ENCODE data around the gene ZGPAT. TPM values are rescaled to one million over a fixed set of nuclear protein-coding genes. Genes with fewer than 3 reads are reported as not detected.
"Not testable (repeated sequence)": the region's sequence is repeated elsewhere in the genome, so short reads cannot be mapped to it uniquely, and the experiment has no call there.

Gene ZGPAT, protein sequence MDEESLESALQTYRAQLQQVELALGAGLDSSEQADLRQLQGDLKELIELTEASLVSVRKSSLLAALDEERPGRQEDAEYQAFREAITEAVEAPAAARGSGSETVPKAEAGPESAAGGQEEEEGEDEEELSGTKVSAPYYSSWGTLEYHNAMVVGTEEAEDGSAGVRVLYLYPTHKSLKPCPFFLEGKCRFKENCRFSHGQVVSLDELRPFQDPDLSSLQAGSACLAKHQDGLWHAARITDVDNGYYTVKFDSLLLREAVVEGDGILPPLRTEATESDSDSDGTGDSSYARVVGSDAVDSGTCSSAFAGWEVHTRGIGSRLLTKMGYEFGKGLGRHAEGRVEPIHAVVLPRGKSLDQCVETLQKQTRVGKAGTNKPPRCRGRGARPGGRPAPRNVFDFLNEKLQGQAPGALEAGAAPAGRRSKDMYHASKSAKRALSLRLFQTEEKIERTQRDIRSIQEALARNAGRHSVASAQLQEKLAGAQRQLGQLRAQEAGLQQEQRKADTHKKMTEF
- polyA plus RNA-seq = 10 to 100 TPM; 13.2 to 33.0 (median 30.7) TPM

DNA sequence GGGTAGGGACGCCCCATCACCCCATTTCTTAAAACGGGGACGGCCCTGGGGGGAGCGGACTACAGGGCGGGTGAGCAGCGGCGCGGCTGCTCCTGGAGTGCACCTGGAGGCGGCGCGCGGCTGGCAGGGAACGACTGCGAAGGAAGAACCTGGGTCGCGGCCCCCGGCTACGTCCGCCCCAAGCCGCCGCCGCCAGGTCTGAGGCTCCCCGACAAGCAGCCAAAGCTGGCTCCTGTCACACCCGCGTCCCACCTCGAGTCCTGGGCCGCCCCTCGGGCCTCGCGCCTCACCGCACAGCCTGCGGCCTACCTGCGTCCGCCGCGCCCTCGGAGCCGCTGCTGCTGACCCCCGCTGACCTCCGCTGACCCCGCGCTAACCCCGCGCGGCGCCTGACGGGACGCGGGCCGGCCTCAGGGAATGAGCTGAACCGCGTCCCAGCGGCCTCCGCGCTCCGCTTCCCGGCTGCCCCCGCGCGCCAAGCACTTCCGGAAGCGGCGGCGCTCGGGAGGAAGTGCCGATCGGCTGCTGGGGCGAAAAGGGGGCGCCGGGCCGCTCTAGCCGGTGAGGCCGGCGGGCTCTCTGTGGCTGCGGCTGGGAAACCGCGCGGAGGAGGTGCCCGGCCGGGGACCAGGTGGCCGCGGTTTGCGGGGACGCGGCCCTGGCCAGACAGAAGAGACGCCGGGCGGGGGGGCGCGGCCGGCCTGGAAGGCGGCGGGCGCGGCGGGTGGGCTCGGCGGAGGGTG lies at the start of gene ZGPAT, which contains the start of gene ARFRP1:
Gene ZGPAT, plus strand, starts transcription at position 482 of the 743 bp plus-strand sequence. CDS start 542 bp downstream, outside the sequence.
Gene ARFRP1, minus strand, starts transcription at position 419 of the 743 bp plus-strand sequence. CDS start 885 bp downstream, outside the sequence.
- WGBS, 3 donors = 0% methylated on average over 61 to 98 of the region's 98 CpGs
- H3K27ac ChIP-seq (ENCODE audit: low read depth, low read length) = peak within 1 kb of the TSS; percentile 31

DNA sequence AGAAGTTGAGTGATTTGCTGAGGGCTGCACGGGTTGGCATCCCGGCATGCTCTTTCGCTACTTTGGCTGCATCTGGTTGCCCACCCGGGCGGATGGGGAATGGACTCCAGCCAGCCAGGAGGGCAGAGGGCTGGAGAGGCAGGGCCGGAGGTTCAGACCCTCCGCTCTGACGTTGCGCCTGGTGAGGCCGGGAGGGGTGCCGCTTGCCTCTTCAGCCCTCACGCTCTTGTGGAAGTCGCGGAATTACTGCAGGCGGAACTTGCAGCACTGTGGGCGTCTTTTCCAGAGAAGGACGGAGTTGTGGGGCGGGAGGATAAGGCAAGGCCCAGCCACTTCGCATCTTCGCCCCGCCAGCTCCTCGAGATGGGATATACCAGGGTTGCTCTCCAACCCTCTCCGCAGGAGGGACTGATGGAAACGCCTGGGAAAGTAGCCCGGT lies 49.1 kb upstream of the ZGPAT start:
- H3K27ac ChIP-seq (ENCODE audit: low read depth, low read length) = no peak overlapping the region
- 1 to 3% (median 2%) methylated on average over 24 to 25 of the region's 25 CpGs for WGBS, 3 donors

DNA sequence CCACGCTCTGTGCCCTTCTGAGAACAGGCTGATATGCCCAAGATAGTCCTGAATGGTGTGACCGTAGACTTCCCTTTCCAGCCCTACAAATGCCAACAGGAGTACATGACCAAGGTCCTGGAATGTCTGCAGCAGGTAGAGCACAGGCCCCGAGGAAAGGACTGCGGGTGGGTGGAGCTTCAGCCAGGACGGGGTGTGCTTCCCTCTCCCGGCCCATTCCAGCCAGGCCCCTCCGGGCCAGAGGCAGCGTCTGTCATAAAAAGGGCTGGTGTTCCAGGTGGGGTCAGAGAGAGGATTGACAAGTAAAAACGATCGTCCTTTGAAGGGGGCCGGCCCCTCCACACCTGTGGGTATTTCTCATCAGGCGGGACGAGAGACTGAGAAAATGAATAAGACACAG lies 48.5 kb upstream of the ZGPAT start:
- H3K27ac ChIP-seq (ENCODE audit: low read depth, low read length) = no peak overlapping the region
- WGBS, 3 donors = 55 to 71% (median 65%) methylated on average over 13 of the region's 13 CpGs

DNA sequence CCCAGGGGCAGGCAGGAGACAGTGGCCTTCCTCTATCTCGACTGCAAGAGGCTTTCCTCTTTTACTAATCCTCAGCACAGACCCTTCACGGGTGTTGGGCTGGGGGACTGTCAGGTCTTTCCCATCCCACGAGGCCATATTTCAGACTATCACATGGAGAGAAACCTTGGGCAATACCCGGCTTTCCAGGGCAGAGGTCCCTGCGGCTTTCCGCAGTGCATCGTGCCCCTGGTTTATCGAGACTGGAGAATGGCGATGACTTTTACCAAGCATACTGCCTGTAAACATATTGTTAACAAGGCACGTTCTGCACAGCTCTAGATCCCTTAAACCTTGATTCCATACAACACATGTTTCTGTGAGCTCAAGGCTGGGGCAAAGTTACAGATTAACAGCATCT lies 47.7 kb upstream of the ZGPAT start:
- H3K27ac ChIP-seq (ENCODE audit: low read depth, low read length) = not testable (repeated sequence)
- WGBS, 3 donors = 72 to 86% (median 84%) methylated on average over 10 of the region's 10 CpGs

DNA sequence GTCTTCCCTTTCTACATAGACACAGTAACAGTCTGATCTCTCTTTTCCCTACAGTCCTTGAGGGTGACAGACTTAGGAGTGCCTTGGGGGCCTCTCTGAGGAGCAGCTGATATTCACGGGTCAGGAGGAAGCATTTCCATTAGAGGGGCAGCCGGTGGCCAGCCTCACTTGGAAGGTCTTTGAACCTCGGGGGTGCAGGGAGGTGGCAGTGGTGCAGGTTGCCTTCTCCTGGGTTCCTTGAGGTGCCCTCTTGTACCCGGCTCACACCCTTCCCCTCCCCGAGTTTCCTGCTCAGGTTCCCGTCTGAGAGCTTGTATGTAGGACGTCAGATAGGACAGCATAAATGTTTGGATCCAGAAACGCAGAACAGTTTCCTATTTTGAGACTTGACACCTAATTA lies 47.2 kb upstream of the ZGPAT start:
- WGBS, 3 donors = 76 to 91% (median 85%) methylated on average over 8 of the region's 8 CpGs
- H3K27ac ChIP-seq (ENCODE audit: low read depth, low read length) = no peak overlapping the region

DNA sequence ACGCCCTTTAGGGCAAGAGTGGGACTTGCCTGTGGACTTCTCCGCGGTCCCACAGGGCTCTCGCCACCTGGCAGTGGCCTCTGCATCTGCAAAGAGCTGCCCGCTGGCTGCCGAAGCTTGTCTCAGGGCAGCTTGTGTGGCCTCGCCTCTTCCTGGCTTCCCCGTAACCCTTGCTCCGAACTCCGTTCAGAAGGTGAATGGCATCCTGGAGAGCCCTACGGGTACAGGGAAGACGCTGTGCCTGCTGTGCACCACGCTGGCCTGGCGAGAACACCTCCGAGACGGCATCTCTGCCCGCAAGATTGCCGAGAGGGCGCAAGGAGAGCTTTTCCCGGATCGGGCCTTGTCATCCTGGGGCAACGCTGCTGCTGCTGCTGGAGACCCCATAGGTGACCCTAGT lies 46.7 kb upstream of the ZGPAT start:
- WGBS, 3 donors = 92 to 95% (median 95%) methylated on average over 22 of the region's 22 CpGs
- H3K27ac ChIP-seq (ENCODE audit: low read depth, low read length) = no peak overlapping the region

DNA sequence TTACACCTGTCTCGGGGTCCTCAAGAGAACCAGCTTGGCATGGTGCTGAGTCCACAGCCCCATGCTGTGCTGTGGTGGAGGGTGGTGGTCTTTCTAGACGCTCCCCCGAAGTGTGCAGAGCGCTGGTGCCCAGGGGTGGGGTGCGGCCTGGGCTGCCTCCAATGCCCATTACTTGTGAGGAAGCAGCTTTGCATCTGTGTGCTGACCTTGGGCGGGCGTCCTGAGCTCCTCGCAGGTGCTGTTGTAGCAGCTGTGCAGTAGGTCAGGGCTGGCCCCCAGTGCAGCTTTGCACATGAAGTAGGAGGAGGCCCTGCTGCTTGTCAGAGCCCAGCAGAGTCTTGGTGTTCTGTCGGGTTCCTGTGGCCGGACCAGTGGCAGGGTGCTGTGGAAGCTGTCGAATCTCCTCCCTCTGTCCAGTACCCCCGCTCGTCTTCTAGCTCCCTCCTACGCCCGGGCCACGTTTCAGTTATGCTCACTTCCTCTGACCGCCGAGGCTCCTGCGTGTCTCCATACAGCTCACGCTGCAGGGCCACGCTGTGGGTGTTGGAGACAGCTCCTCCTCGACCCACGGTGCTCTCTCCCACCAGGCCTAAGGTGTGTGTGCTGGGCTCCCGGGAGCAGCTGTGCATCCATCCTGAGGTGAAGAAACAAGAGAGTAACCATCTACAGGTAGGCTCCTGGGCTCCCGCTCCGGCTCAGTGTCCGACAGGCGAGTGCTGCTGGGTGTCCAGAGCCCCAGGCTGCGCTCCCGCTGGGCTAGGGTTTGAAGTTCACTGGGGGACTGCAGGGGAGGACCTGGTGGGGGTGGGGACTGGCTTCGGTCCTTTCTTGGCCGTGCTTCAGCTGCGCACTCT lies 45.7 kb upstream of the ZGPAT start:
- 89 to 94% (median 93%) methylated on average over 33 of the region's 33 CpGs for WGBS, 3 donors
- no peak overlapping the region for H3K27ac ChIP-seq (ENCODE audit: low read depth, low read length)

DNA sequence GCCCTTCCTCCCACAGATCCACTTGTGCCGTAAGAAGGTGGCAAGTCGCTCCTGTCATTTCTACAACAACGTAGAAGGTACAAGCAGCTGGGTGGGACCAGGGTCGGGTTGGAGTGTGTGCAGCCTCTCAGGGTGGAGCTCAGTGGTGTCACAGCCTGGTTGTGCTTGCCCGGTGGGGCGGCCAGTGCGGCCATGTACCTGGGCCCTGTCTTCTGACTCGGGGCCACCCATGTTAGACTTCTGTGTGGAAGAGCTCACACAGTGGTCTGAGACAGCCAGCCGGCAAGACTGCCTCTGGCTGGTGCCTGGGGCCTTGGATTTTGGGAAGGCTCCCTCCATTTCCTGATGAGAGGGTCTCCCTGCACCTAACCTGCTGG lies 45.0 kb upstream of the ZGPAT start:
- H3K27ac ChIP-seq (ENCODE audit: low read depth, low read length) = no peak overlapping the region
- WGBS, 3 donors = 93 to 96% (median 94%) methylated on average over 9 of the region's 9 CpGs

DNA sequence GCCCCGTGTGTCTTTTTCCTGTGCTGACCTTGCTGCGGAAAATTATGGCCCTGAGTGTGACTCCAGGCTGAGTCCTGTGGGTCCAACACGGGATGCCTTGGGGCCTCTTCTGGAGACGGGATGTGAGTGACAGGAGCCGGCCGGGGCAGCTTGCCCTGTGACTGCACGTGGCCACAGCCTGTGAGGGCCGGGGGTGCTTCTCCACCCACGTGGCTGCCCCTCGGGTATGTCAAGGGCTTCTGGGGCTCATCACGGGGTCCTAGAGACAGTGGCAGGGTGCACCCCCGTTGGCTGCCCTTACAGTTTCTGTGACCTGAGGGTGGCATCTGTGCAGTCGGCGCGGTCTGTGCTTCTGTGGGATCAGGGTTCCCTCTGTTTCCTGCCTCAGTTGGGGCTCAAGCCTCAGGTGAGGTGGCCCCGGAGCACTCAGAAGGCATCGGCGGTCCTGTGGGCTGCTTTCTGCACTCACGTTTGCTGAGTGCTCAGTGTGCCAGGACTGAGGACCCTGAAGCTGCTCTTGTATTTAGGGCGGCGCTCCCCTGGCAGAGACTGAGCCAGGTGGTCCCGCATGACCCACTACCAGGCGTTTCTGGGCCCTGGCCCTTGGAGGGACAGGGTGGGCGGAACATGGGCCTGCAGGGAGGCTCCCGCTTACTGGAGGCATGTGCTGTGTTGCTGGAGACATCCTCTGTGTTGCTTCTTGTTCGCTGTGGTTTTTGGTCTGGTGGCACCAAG lies 44.3 kb upstream of the ZGPAT start:
- H3K27ac ChIP-seq (ENCODE audit: low read depth, low read length) = no peak overlapping the region
- 92 to 93% (median 93%) methylated on average over 26 of the region's 26 CpGs for WGBS, 3 donors

DNA sequence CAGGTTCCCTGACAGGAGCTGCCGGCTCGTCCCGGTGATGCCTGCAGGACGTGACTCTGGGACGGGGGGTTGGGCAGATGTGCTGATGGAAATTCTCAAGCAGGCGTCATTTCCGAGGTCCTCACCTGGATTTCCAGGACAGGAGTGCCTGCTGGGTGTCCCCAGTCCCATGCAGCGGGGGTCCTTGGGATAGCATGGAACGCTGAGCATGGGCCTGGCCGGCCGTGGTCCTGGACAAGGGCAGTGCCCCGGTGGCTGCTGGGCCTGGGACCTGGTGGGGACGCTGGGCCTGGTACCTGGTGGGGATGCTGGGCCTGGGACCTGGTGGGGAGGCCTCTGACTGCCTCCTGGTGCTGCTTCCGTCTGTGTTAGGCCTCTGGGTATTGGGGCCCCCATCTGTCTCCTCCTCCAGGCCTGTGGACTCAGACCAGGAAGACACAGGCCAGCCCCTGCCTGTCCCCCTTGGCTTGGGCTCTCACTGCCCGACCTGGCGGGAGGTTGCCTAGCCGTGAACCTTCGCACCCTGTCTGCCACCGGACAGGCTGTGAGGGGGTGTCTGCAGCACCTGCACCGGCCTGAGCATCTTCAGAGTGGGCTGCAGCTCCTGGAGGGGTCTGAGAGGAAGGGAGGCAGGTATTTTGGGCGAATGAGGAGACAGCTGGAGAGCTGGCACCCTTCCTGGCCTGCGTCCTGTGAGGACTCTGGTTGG lies 43.5 kb upstream of the ZGPAT start:
- WGBS, 3 donors = 88 to 93% (median 92%) methylated on average over 20 to 22 of the region's 22 CpGs

DNA sequence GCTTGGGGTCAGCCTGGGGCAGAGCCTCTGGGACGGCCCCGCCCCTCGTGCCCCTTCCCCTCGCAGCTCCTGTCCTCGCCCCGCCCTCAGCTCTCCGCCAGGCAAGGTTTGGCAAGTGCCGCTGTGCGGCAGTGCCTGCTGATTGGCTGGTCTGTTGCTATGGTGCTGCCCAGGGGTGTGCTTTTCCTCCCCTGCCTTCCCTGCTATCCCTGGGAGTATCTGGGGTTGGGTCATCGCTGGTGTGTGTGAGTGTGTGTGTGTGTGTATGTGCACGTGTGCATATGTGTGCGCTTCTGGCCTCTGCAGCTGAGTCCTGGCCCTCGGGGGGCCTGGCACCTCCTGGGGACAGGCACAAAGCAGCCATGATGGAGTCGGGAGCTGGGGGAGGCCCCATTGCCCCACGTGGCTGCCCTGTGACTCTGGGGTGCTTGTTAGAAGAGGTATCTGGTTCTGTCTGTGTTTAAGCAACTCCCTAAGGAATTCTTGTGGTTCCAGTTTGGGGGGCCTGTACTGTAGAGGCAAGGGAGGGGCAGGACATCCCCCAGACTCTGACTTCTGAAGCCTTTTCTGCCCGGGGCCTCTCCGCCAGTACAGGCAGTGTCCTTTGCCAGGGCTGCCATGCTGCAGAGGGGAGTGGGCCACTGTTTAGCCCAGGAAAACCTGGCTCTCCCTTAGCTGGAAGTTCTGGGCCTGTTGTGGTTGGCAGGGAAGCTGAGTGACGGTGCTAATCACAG lies 42.8 kb upstream of the ZGPAT start:
- WGBS, 3 donors = 66 to 71% (median 70%) methylated on average over 15 to 18 of the region's 18 CpGs
- no peak overlapping the region for H3K27ac ChIP-seq (ENCODE audit: low read depth, low read length)

More for the DNA sequence above, 43.5 kb upstream of the ZGPAT start:
- H3K27ac ChIP-seq (ENCODE audit: low read depth, low read length) = no peak overlapping the region

DNA sequence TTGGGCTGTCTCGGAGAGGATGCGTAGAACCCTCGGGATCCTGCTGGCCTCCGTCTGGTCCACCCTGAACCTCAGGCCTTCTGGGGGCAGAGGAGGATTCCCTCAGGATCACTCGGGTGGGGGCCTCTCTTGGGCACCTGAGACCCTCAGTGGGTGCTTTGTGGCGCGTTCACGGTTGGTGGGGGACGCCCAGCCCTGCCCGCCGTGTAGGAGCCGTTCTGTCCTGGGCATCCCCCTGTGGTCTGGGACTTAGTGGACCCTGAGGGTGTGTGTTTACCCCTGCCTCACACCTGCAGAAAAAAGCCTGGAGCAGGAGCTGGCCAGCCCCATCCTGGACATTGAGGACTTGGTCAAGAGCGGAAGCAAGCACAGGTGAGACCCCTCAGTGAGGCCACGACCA lies 42.1 kb upstream of the ZGPAT start:
- 89 to 94% (median 93%) methylated on average over 14 of the region's 14 CpGs for WGBS, 3 donors
- no peak overlapping the region for H3K27ac ChIP-seq (ENCODE audit: low read depth, low read length)

DNA sequence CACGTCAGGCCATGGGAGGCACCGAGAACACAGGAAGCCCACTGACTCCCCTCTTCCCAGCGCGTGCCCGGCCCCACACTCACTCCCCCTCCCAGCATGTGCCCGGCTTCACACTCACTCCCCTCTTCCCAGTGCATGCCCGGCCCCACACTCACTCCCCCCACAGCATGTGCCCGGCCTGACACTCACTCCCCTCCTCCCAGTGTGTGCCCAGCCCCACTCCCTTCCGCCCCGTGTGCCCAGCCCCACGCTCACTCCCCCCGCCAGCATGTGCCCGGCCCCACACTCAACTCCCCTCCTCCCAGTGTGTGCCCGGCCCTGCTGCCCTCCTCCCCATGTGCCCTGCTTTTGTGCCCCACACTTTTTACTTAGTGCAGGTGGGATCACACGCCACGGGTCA lies 40.0 kb upstream of the ZGPAT start:
- H3K27ac ChIP-seq (ENCODE audit: low read depth, low read length) = no peak overlapping the region
- 94 to 96% (median 95%) methylated on average over 15 to 16 of the region's 16 CpGs for WGBS, 3 donors

DNA sequence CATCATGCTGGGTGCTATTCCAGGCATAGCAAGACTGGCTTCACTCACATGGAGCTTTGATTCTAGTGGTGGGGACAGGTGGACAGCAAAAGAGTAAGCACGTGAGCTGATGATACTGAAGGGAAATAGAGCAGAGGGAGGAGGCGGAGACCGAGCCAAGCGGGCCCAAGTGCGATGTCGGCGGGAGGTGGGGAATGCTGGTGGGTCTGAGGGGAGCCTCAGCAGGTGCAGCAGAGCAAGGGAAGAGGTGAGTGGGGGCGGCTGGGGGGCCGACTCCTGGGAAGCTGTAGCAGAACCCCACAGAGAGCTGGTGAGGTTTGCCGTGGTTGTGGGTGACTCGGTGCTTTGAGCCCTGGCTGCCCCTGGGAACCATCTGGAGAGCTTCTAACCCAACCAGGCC lies 39.5 kb upstream of the ZGPAT start:
- no peak overlapping the region for H3K27ac ChIP-seq (ENCODE audit: low read depth, low read length)
- 90 to 98% (median 96%) methylated on average over 11 of the region's 11 CpGs for WGBS, 3 donors

DNA sequence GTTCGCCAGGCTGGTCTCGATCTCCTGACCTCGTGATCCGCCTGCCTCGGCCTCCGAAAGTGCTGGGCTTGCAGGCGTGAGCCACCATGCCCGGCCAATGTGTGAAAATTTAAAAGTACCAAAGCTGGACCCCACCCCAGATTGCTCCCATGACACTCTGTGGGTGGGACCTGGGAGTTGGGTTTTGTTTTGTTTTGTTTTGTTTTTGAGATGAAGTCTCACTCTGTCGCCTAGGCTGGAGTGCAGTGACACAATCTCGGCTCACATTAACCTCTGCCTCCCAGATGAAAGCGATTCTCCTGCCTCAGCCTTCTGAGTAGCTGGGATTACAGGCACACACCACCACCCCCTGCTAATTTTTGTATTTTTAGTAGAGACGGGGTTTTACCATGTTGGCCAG lies 36.1 kb upstream of the ZGPAT start:
- not testable (repeated sequence) for H3K27ac ChIP-seq (ENCODE audit: low read depth, low read length)
- 86 to 94% (median 94%) methylated on average over 12 of the region's 12 CpGs for WGBS, 3 donors

DNA sequence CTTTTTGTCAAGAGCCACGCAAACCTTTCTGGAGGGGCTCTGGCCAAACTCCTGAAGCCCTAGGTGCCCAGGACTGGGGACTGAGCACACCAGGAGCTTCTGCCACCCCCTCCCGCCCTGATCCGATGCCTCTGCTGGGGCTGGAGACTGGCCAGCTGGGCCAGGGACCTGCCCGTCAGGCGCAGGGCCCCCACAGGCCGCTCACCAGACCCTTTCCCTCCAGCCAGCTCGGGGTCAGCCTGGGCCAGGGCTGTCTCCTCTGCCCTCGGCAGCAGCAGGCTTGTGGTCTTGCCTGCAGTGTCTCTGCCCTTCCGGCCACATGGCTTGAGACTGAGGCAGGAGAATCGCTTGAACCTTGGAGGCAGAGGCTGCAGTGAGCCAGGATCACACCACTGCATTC lies 35.2 kb upstream of the ZGPAT start:
- 93 to 94% (median 93%) methylated on average over 8 to 10 of the region's 10 CpGs for WGBS, 3 donors
- no peak overlapping the region for H3K27ac ChIP-seq (ENCODE audit: low read depth, low read length)

DNA sequence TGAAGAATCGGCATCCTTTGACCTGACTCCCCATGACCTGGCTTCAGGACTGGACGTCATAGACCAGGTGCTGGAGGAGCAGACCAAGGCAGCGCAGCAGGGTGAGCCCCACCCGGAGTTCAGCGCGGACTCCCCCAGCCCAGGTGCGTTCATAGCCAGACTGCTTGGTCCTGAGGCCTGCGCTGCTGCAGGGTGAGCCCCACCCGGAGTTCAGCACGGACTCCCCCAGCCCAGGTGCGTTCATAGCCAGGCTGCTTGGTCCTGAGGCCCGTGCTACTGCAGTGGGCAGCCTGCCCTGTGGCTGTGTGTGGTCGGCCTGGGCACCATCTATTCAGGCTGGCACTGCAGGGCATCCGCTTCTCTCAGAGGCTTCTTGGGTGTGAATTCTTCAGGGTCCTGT lies 33.9 kb upstream of the ZGPAT start:
- 89 to 98% (median 97%) methylated on average over 14 of the region's 14 CpGs for WGBS, 3 donors
- H3K27ac ChIP-seq (ENCODE audit: low read depth, low read length) = no peak overlapping the region
